Activated naive CD8-positive, alpha-beta T cell treated with anti-CD3 and anti-CD28 coated beads for 36 hours (primary cell): ENCODE results near the gene TRAF3. TPM values are rescaled to one million over a fixed set of nuclear protein-coding genes. Genes with fewer than 3 reads are reported as not detected.
"Not testable (repeated sequence)": the region's sequence is repeated elsewhere in the genome, so short reads cannot be mapped to it uniquely, and the experiment has no call there.

Experiments
- DNase-seq: peaks from one replicate; pipeline ENCODE4 v3.0.0; 2021
- H3K27ac Mint-ChIP-seq: one replicate; pipeline ENCODE4 v1.8.0; 2022; ENCODE audit warnings: mild to moderate bottlenecking, moderate library complexity, mixed read lengths
- H3K27me3 Mint-ChIP-seq: one replicate; pipeline ENCODE4 v1.8.0; 2022; ENCODE audit warnings: mild to moderate bottlenecking, mixed read lengths
- H3K36me3 Mint-ChIP-seq: one replicate; pipeline ENCODE4 v1.8.0; 2021; ENCODE audit warnings: mild to moderate bottlenecking, mixed read lengths
- H3K4me1 Mint-ChIP-seq: one replicate; pipeline ENCODE4 v1.8.0; 2021; ENCODE audit warnings: mixed read lengths
- H3K4me3 Mint-ChIP-seq: one replicate; pipeline ENCODE4 v1.8.0; 2022; ENCODE audit warnings: mild to moderate bottlenecking, moderate library complexity, mixed read lengths
- H3K9me3 Mint-ChIP-seq: one replicate; pipeline ENCODE4 v1.8.0; 2022; ENCODE audit warnings: mixed read lengths
- total RNA-seq, 2 experiments: library from RNA; stranded (reverse); gene quantifications; one replicate each; pipeline ENCODE4 v1.2.3, GENCODE V29; 2021

Gene TRAF3
- total RNA-seq, 2 experiments from 2014 or later, result 39.2 to 39.6 TPM

DNA sequence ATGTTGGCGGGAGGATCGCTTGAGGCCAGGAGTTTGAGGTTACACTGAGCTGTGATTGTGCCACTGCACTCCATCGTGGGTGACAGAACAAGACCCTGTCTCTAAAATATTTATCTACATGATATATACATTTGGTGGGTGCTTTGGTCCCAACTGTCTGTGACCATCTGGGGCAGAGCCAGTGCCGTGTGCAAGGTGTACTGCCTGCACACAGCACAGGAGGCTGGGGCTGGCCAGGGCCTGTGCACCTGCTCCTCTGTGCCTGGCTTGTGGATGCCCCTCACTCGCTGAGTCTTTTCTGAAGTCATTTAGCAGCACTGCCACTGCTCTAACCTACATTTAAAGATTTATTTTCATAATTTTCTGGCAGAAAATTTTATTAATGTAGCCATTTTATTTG, 58.7 kb downstream of the TRAF3 start:
- no peaks in the 10 kb centered on the region for H3K9me3 Mint-ChIP-seq

DNA sequence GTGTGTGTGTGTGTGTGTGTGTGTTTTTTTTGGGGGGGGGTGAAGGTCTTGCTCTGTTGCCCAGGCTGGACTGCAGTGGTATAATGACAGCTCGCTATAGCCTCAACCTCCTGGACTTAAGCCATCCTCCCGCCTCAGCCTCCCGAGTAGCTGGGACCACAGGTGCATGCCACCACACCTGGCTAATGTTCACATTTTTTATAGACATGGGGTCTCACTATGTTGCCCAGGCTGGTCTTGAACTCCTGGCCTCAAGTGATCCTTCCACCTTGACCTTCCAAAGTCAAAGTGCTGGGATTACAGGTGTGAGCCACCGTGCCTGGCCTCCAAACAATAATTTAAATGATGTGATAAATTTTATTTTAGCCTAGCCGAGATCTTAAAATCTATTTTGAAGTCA, 59.9 kb downstream of the TRAF3 start:
- not testable (repeated sequence) for H3K27me3 Mint-ChIP-seq, H3K4me1 Mint-ChIP-seq, DNase-seq, H3K9me3 Mint-ChIP-seq, H3K4me3 Mint-ChIP-seq, H3K27ac Mint-ChIP-seq
- peaks cover 37% of the 10 kb centered on the region for H3K36me3 Mint-ChIP-seq

More for the DNA sequence above, 58.7 kb downstream of the TRAF3 start:
- Mint-ChIP-seq H3K4me1 (peaks cover 5% of the 10 kb centered on the region), H3K4me3 (no peak overlapping the region), H3K27me3 (no peaks in the 10 kb centered on the region), H3K27ac (no peak overlapping the region), H3K36me3 (peaks cover 43% of the 10 kb centered on the region)
- DNase-seq, result no peak

- H3K4me3 Mint-ChIP-seq, result no peak overlapping the region
- peaks cover 29% of the 10 kb centered on the region for H3K36me3 Mint-ChIP-seq
- H3K27me3 Mint-ChIP-seq, result no peaks in the 10 kb centered on the region
- H3K4me1 Mint-ChIP-seq, result peaks cover 4% of the 10 kb centered on the region
- no peak overlapping the region for H3K27ac Mint-ChIP-seq
- DNase-seq, result no peak
- H3K9me3 Mint-ChIP-seq, result no peaks in the 10 kb centered on the region
Observed at GRCh38 chr14:102838501-102838900, 61.3 kb downstream of the TRAF3 start.

DNA sequence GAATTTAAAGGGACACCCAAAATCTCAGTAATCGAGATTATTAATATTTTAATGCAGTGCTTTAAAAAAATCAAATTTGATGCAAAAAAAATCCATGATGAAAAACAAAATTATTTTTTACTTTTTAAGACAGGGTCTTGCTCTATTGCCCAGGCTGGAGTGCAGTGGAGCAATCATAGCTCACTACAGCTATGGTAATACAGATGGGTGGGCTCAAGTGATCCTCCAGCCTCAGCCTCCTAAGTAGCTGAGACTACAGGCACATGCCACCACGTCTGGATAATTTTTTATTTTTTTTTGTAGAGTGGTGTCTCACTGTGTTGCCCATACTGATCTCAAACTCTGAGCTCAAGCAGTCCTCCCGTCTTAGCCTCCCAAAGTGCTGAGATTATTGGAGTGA, 62.9 kb downstream of the TRAF3 start:
- Mint-ChIP-seq H3K9me3 (no peaks in the 10 kb centered on the region), H3K4me1 (peaks cover 3% of the 10 kb centered on the region), H3K27ac (no peak overlapping the region), H3K36me3 (peaks cover 20% of the 10 kb centered on the region), H3K27me3 (no peaks in the 10 kb centered on the region), H3K4me3 (no peak overlapping the region)
- no peak for DNase-seq

GRCh38 chr14:102840771-102841528, 63.7 kb downstream of the TRAF3 start:
- H3K27me3 Mint-ChIP-seq, result no peaks in the 10 kb centered on the region
- no peak overlapping the region for H3K27ac Mint-ChIP-seq
- H3K9me3 Mint-ChIP-seq, result no peaks in the 10 kb centered on the region
- H3K4me1 Mint-ChIP-seq, result peaks cover 3% of the 10 kb centered on the region
- DNase-seq, result no peak
- H3K4me3 Mint-ChIP-seq, result no peak overlapping the region
- H3K36me3 Mint-ChIP-seq, result peaks cover 17% of the 10 kb centered on the region

DNA sequence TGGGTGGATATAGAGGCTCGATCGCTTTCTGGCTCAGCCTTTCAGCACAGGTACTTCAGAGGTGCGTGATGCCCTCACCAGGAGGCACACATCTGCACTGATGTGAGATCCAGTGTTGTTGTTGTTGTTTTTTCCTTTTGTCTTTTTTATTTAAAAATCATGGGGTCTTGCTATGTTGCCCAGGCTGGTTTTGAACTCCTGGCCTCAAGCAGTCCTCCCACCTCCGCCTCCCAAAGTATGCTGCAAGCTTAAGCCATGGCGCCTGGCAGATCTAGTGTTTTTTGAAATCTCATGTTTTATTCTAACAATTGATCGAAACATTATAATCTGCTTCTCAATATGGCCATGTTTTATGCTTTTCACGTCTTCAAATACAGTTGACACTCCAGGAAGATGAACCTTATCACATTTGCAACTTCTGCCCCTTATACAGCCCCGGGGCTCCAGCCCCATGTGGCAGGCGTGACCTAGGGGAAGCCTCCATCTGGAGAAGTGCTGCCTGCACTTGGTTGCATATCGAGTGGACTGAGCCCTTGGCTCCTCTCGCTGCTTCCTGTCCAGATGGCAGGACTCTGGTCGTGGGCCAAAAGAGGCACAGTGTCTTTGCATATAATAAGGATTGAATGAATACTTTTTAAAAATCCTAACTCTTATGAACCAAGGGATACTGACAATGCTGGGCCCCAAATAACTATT, 71.7 kb downstream of the TRAF3 start:
- peaks cover 22% of the 10 kb centered on the region for H3K36me3 Mint-ChIP-seq
- H3K4me1 Mint-ChIP-seq, result peaks cover 14% of the 10 kb centered on the region
- no peak overlapping the region for H3K27ac Mint-ChIP-seq
- no peaks in the 10 kb centered on the region for H3K27me3 Mint-ChIP-seq
- DNase-seq, result no peak
- H3K4me3 Mint-ChIP-seq, result no peak overlapping the region
- no peaks in the 10 kb centered on the region for H3K9me3 Mint-ChIP-seq

DNA sequence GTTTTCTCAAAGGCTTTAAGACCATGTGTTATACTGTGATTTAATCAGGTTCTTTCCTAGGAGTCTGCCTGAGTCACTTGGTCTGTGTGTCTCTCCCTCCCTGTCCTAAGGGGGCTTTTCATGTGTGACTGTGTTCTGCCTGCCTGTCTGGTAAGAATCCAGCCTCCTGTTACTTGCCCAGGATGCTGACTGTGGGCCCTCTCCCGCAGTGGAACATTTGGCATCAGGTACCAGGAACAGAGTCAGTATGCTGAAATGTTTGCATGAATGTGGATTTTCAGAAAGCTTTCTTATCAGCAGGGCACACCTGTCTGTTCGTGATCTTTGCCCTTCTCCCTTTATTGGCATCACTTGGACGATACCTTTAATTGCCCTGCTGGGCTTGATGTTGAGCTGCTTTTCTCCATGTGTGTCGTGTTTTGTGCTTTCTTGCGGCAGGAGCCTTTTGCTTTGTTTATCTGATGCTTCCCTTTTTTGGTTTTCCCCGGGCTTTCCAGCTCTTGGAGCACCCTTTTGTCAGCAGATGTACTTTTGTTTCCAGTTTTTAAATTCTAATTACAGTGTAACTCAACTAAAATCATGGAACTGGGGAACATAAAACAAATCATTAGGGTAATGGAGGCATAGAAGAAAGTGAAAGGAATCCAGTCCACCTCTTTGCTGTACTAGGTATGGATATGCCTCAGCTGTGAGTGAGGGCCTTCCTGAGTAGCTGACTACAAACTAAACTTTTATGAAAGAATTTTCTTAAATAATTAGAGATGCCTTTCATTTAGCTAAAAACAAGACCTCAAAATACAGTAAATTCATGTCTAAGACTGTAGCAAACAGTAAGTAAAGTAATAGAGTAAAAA, 72.5 kb downstream of the TRAF3 start:
- Mint-ChIP-seq H3K4me1 (peaks cover 16% of the 10 kb centered on the region), H3K4me3 (no peak overlapping the region), H3K27me3 (no peaks in the 10 kb centered on the region), H3K27ac (peak overlapping the region; percentile 7), H3K9me3 (peaks cover under 1% of the 10 kb centered on the region), H3K36me3 (peaks cover 29% of the 10 kb centered on the region)
- DNase-seq, result no peak

GRCh38 chr14:102853648-102854047, 76.4 kb downstream of the TRAF3 start:
- H3K9me3 Mint-ChIP-seq, result peaks cover 10% of the 10 kb centered on the region
- peaks cover 20% of the 10 kb centered on the region for H3K4me1 Mint-ChIP-seq
- no peak overlapping the region for H3K27ac Mint-ChIP-seq
- H3K4me3 Mint-ChIP-seq, result no peak overlapping the region
- peaks cover 52% of the 10 kb centered on the region for H3K36me3 Mint-ChIP-seq
- H3K27me3 Mint-ChIP-seq, result no peaks in the 10 kb centered on the region
- DNase-seq, result no peak

GRCh38 chr14:102854091-102854703, 76.9 kb downstream of the TRAF3 start:
- Mint-ChIP-seq H3K4me3 (no peak overlapping the region), H3K27me3 (no peaks in the 10 kb centered on the region), H3K4me1 (peaks cover 17% of the 10 kb centered on the region), H3K9me3 (peaks cover 14% of the 10 kb centered on the region), H3K27ac (no peak overlapping the region), H3K36me3 (peaks cover 53% of the 10 kb centered on the region)
- no peak for DNase-seq

DNA sequence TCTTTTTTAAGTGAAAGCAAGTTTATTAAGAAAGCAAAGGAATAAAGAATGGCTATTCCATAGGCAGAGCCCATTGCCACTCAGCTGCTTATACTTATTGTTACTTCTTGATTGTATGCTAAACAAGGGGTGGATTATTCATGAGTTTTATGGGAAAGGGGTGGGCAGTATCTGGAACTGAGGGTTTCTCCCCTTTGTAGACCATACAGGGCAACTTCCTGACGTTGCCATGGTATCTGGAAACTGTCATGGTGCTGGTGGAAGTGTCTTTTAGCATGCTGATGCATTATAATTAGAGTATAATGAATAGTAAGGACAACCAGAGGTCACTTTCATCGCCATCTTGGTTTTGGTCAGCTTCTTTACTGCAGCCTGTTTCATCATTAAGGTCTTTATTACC, 78.9 kb downstream of the TRAF3 start:
- H3K4me1 Mint-ChIP-seq, result peaks cover 12% of the 10 kb centered on the region
- DNase-seq, result no peak
- peaks cover 69% of the 10 kb centered on the region for H3K36me3 Mint-ChIP-seq
- H3K4me3 Mint-ChIP-seq, result no peak overlapping the region
- peaks cover 16% of the 10 kb centered on the region for H3K9me3 Mint-ChIP-seq
- H3K27me3 Mint-ChIP-seq, result no peaks in the 10 kb centered on the region
- H3K27ac Mint-ChIP-seq, result no peak overlapping the region

- H3K27ac Mint-ChIP-seq, result no peak overlapping the region
- peaks cover 23% of the 10 kb centered on the region for H3K9me3 Mint-ChIP-seq
- DNase-seq, result no peak
- no peaks in the 10 kb centered on the region for H3K27me3 Mint-ChIP-seq
- no peak overlapping the region for H3K4me3 Mint-ChIP-seq
- H3K36me3 Mint-ChIP-seq, result peaks cover 73% of the 10 kb centered on the region
- peaks cover 12% of the 10 kb centered on the region for H3K4me1 Mint-ChIP-seq
Observed at GRCh38 chr14:102857444-102857843, 80.2 kb downstream of the TRAF3 start.

- no peak overlapping the region for H3K27ac Mint-ChIP-seq
- DNase-seq, result no peak
- peaks cover 78% of the 10 kb centered on the region for H3K36me3 Mint-ChIP-seq
- H3K4me1 Mint-ChIP-seq, result peaks cover 3% of the 10 kb centered on the region
- H3K27me3 Mint-ChIP-seq, result no peaks in the 10 kb centered on the region
- H3K9me3 Mint-ChIP-seq, result peaks cover 25% of the 10 kb centered on the region
- H3K4me3 Mint-ChIP-seq, result no peak overlapping the region
Observed at GRCh38 chr14:102859911-102860310, 82.7 kb downstream of the TRAF3 start.

GRCh38 chr14:102862154-102862773, 85.0 kb downstream of the TRAF3 start:
- Mint-ChIP-seq H3K36me3 (peaks cover 68% of the 10 kb centered on the region), H3K9me3 (peaks cover 17% of the 10 kb centered on the region), H3K4me1 (peaks cover 1% of the 10 kb centered on the region), H3K4me3 (no peak overlapping the region), H3K27me3 (no peaks in the 10 kb centered on the region), H3K27ac (no peak overlapping the region)
- no peak for DNase-seq

DNA sequence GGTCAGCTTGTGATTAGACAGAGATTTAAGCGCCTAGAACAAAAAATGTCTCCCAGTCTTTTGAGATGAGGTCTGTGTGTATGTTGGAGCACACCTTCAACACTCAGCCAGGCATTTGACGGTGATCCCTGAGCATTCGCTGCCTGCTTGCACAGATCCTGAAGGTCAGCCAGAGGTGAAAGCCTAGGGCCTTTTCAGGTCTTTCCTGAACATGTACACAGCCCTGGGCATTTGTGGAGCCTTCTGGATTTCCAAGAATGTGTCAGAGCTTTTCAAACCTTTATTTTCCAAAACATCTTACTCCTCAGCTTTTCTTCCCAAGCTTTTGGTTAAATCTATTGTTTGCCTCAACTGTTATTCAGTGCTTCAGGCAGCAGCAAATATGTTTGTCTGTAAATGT, 86.1 kb downstream of the TRAF3 start:
- DNase-seq, result no peak
- H3K4me3 Mint-ChIP-seq, result no peak overlapping the region
- no peak overlapping the region for H3K27ac Mint-ChIP-seq
- H3K9me3 Mint-ChIP-seq, result peaks cover 17% of the 10 kb centered on the region
- H3K4me1 Mint-ChIP-seq, result peaks cover 1% of the 10 kb centered on the region
- no peaks in the 10 kb centered on the region for H3K27me3 Mint-ChIP-seq
- peaks cover 58% of the 10 kb centered on the region for H3K36me3 Mint-ChIP-seq
